Embryonic facial prominence (tissue), 1 donor: ENCODE results near the gene S1PR1.
"Not testable (repeated sequence)": the region's sequence is repeated elsewhere in the genome, so short reads cannot be mapped to it uniquely, and the experiment has no call there.

Experiments used
- DNase-seq: peaks from one replicate; pipeline ENCODE4 v3.0.0-alpha.2; 2016; ENCODE audit errors: extremely low spot score

Gene S1PR1

GRCh38 chr1:101219924-101220870, 16.6 kb upstream of the S1PR1 start:
- DNase-seq, result no peak

- DNase-seq, result no peak
These were observed 15.9 kb upstream of the S1PR1 start for GRCh38 chr1:101220906-101221305.

- no peak for DNase-seq
These were observed 14.8 kb upstream of the S1PR1 start for GRCh38 chr1:101221945-101222429.

GRCh38 chr1:101227837-101228236, 9.0 kb upstream of the S1PR1 start:
- no peak for DNase-seq

DNA sequence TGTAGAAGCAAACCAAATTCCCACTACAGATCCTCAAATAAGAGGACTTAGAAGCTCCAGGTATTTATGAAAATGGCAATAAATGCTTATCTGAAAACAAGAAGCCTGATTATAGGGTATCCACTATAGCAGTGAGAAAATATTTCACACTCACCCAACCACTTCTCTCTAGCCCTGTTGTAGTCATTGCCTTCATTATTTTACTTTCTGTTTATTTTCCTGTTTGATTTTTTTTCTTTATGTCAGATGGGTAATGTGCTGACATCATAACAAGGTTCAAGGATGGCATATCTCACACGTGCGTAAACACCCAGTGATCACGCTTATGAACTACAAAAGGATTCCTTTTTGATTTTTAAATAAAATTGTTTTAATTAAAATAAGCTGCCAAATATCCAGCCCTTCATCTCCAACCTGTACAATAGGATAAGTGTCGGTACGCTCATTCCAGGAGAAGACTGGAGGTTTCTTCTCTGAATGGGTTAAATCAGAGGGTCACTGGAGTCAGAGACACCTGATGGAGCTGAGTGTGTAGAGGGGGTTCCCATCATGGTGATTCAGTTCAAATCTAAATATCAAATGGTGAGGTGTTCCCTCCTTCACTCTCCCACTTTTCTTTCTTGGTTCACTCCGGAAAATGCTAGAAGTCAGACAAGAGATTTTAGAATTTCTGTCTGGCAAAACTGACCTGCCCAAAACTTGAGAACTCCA, 8.2 kb upstream of the S1PR1 start:
- no peak for DNase-seq

DNA sequence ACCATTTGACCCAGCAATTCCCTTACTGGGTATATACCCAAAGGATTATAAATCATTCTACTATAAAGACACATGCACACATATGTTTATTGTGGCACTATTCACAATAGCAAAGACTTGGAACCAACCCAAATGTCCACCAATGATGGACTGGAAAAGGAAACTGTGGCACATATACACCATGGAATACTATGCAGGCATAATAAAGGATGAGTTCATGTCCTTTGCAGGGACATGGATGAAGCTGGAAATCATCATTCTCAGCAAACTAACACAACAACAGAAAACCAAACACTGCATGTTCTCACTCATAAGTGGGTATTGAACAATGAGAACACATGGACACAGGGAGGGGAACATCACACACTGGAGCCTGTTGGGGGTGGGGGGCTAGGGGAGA, 4.6 kb upstream of the S1PR1 start:
- not testable (repeated sequence) for DNase-seq

DNA sequence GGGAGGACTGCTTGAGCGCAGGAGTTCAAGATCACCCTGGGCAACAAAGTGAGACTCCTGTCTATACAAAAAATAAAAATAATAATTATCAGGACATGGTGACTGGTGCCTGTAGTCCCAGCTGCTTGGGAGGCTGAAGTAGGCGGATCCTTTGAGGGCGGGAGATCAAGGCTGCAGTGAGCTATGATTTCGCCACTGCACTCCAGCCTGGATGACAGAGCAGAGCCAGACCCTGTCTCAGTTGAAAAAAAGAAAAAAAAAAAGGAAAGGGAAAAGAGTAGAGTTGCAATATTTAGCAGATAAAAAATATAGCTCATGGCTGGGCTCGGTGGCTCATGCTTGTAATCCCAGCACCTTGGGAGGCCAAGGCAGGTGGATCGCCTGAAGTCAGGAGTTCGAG, 3.3 kb upstream of the S1PR1 start:
- no peak for DNase-seq

DNA sequence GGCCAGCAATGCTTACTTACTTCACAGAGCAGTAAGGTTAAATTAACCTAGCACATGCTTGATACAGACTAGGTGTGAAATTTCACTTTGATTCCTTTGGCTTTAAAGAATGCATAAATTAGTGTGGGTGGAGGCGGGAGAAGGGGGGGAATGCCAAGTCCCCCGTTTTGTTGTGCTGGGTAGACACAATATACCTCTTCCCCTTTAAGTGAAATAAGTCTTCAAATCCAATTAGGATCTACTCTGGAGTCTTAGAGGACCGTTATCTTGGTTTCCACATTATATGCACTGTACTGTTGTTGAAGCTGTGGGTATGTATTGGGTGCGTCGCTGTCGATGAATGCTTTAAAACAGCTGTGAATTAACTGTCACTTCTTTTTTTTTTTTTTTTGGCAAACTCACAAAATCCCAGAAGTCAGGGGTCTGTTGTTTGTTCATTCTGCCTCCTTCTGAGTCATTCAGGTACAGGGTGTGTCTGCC, 1.6 kb upstream of the S1PR1 start:
- DNase-seq, result no peak

- no peak for DNase-seq
These were observed 913 bp upstream of the S1PR1 start for GRCh38 chr1:101235696-101236515.

DNA sequence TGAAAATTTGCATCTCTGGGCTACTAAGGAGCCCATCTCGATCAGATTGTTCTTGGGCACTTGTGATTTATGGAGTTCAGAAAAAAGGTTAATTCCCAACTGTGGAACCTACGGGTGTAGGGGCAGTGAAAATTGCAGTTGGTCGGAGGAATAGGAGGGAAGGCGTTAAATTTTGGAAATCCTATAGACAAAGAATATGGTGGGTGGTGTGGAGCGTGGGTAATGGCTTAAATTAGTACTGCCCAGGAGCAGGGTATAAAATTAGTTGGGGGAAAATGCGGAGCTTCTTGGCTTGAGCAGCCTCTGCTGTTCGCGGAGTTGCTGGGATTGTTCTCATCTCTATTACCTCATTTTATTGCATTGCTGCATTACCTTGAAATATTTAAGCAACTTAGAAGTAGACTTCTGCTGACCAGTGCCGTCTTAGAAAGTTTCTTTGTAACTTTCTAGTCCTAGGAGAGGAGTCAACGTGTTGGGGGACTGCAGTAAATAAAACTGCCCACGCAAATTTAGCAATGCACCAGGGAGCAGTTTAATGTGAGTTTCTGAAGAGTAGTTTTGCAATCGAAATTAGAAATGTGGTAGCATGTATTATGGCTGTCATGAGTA, 514 bp downstream of the S1PR1 start:
- no peak for DNase-seq

- no peak for DNase-seq
These were observed 1.3 kb downstream of the S1PR1 start for GRCh38 chr1:101238031-101238628.

DNA sequence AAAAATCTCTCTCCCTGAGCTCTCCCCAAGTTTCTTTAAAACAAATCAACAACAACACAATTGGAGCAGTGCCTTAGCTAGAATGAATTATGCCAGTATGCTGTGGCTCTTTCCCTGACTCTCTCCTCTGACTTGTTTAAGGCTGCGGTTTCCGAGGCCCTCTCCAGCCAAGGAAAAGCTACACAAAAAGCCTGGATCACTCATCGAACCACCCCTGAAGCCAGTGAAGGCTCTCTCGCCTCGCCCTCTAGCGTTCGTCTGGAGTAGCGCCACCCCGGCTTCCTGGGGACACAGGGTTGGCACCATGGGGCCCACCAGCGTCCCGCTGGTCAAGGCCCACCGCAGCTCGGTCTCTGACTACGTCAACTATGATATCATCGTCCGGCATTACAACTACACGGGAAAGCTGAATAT, 1.9 kb downstream of the S1PR1 start:
- peak; percentile 62 for DNase-seq

- no peak for DNase-seq
These were observed 2.5 kb downstream of the S1PR1 start for GRCh38 chr1:101239095-101240040.

DNA sequence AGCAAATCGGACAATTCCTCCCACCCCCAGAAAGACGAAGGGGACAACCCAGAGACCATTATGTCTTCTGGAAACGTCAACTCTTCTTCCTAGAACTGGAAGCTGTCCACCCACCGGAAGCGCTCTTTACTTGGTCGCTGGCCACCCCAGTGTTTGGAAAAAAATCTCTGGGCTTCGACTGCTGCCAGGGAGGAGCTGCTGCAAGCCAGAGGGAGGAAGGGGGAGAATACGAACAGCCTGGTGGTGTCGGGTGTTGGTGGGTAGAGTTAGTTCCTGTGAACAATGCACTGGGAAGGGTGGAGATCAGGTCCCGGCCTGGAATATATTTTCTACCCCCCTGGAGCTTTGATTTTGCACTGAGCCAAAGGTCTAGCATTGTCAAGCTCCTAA, 3.2 kb downstream of the S1PR1 start:
- DNase-seq, result no peak

DNA sequence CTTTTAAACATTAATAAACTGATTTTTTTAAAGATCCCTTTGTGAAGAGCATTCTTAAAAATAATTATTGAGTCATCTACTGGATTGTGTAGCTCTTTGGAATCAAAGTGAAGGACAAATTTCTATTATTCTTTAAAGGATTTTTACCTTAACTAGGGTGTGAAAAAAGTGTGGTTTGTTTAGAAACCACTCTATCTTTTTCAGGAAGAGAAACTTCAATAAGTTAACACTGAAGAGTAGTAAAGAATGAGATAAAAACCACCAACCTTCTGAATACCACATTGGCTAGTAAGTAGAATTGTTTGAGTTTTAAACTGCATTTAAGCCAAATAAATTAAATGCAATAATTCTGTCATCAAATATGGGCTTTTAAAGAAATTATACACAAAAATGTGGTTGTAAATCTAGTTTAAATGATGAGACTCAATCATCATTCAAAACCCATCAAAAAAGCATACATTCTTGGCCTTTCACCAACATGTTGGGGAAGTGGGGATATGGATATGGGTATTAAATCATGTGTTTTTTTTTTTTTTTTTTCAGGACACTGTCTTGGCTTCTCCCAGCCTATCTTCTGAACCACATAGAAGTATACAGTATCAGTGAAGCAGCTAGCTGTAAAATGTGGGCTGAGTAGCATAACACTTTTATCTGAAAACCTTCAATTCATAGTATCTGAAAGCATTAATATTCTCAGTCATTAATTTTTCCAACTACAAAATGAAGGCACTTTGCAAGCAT, 4.8 kb downstream of the S1PR1 start:
- no peak for DNase-seq

DNA sequence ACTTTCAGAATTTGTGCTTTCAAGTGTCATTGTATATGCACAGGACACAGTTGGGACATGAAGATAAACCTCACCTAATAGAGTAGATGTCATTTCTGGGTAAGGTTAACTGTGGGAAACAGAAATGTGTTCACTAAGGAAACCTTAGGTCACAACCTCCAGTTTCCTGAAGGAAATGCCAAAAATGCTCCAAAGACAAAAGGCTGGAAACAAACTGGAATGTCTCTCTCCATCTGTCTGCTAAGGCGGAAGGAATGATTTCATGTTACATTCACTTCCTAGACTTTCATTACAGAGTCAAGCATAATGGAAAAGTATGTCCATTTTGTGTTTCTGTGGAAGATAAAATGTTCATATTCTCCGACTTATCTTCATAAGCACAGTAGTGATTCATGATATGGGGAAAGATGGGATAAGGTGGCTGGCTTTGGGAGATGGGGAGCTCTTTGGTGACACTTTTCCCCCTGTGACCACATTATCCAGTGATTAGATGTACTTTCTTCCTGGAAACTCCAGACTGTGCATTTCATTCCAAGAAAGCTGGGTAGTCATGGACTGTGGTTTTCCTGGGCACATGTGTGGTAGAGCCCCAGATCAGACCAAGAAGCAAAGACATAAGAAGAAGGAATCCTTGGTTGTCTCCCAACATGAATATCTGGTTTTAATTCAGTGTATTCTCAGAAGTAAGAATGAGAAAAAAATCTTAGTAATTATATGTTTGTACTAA, 5.7 kb downstream of the S1PR1 start:
- no peak for DNase-seq

GRCh38 chr1:101243751-101244150, 6.9 kb downstream of the S1PR1 start:
- no peak for DNase-seq

- no peak for DNase-seq
These were observed 8.0 kb downstream of the S1PR1 start for GRCh38 chr1:101244842-101245241.
